ENCODE data around the gene PIWIL4. TPM values are rescaled to one million over a fixed set of nuclear protein-coding genes. Genes with fewer than 3 reads are reported as not detected.

Gene PIWIL4
- total and polyA plus RNA-seq, 10 donors = 3.5 to 10.3 (median 5.0) TPM

GRCh38 chr11:94557992-94558391, 9.2 kb upstream of the PIWIL4 start:
- H3K4me3 ChIP-seq = no peak overlapping the region
- H3K27ac ChIP-seq = peak overlapping the region in 6 of 8 donors; percentile 45 to 77 (median 60)
- H3K9me3 ChIP-seq = no peaks in the 10 kb centered on the region
- TF ChIP-seq POLR2A (IDR thresholded peaks at IDR 0.05) (no peak), POLR2AphosphoS5 (IDR thresholded peaks at IDR 0.05) (no peak), CTCF (IDR thresholded peaks at IDR 0.05 in 8 of 11, conservative IDR thresholded peaks at IDR 0.05 in 3 of 11) (no peak)
- intact Hi-C loops (cut with DNase I; ENCODE audit: low total_unique reads) = no loop called here
- 59 to 76% (median 61%) methylated on average over 1 of the region's 1 CpG for WGBS, 5 donors
- no peak for DNase-seq
- peaks cover 0 to 48% (median 4%) of the 10 kb centered on the region in 6 donors for H3K4me1 ChIP-seq
- no peaks in the 10 kb centered on the region for H3K36me3 ChIP-seq
- no peaks in the 10 kb centered on the region for H3K27me3 ChIP-seq (replicated peaks in 1 of 7)

DNA sequence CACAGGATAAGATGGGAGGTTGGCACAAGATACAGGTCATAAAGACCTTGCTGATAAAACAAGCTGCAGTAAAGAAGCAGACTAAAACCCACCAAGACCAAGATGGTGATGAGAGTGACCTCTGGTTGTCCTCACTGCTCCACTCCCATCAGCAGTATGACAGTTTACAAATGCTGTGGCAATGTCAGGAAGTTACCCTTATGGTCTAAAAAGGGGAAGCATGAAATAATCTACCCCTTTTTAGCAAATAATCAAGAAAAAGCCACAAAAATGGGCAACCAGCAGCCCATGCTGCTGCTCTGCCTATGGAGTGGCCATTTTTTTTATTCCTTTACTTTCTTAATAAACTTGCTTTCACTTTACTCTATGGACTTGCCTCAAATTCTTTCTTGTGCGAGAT, 8.7 kb upstream of the PIWIL4 start:
- H3K9me3 ChIP-seq = no peaks in the 10 kb centered on the region
- DNase-seq = no peak
- intact Hi-C loops (cut with DNase I; ENCODE audit: low total_unique reads) = no loop called here
- no peaks in the 10 kb centered on the region for H3K27me3 ChIP-seq (replicated peaks in 1 of 7)
- peaks cover 0 to 48% (median 4%) of the 10 kb centered on the region in 6 donors for H3K4me1 ChIP-seq
- H3K4me3 ChIP-seq = no peak overlapping the region
- H3K36me3 ChIP-seq = no peaks in the 10 kb centered on the region
- 75 to 97% (median 84%) methylated on average over 1 of the region's 1 CpG for WGBS, 5 donors
- peak overlapping the region in 6 of 8 donors; percentile 45 to 77 (median 60) for H3K27ac ChIP-seq
- TF ChIP-seq POLR2A (IDR thresholded peaks at IDR 0.05) (no peak), POLR2AphosphoS5 (IDR thresholded peaks at IDR 0.05) (peak in 1 of 3 donors; percentile 37), CTCF (IDR thresholded peaks at IDR 0.05 in 8 of 11, conservative IDR thresholded peaks at IDR 0.05 in 3 of 11) (no peak)

- H3K27ac ChIP-seq = peak overlapping the region in 6 of 8 donors; percentile 45 to 77 (median 60)
- WGBS, 5 donors = 92 to 97% (median 93%) methylated on average over 4 of the region's 4 CpGs
- intact Hi-C loops (cut with DNase I; ENCODE audit: low total_unique reads) = no loop called here
- no peaks in the 10 kb centered on the region for H3K9me3 ChIP-seq
- H3K27me3 ChIP-seq (replicated peaks in 1 of 7) = no peaks in the 10 kb centered on the region
- H3K36me3 ChIP-seq = no peaks in the 10 kb centered on the region
- peaks cover 0 to 51% (median 4%) of the 10 kb centered on the region in 6 donors for H3K4me1 ChIP-seq
- no peak for TF ChIP-seq POLR2A (IDR thresholded peaks at IDR 0.05)
- TF ChIP-seq CTCF (IDR thresholded peaks at IDR 0.05 in 8 of 11, conservative IDR thresholded peaks at IDR 0.05 in 3 of 11) = no peak
- no peak for TF ChIP-seq POLR2AphosphoS5 (IDR thresholded peaks at IDR 0.05)
- no peak overlapping the region for H3K4me3 ChIP-seq
- no peak for DNase-seq
Measured at GRCh38 chr11:94558932-94559331, 8.2 kb upstream of the PIWIL4 start.

DNA sequence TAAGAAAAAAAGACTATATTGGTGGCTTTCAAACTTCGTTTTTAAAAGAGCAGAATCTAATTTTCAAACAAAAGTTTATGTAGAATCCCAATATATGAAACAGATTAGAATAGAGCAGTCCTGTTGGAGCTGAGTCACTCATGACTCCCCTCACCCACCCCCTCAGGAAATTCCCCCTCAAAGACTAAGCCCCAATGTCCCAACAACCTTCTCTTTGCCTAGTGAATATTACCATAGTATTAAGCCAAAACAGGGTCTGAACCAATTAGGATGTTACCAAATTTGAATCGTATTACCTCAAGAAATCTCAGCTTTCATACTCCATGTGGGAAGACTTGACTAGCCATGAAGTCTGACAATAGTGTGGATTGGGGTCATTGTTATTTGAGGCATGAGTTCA, 7.8 kb upstream of the PIWIL4 start:
- WGBS, 5 donors = 72 to 89% (median 81%) methylated on average over 2 of the region's 2 CpGs
- Histone ChIP-seq H3K4me3 (no peak overlapping the region), H3K27me3 (replicated peaks in 1 of 7) (no peaks in the 10 kb centered on the region), H3K27ac (peak overlapping the region in 4 of 8 donors; percentile 54 to 77 (median 70)), H3K36me3 (no peaks in the 10 kb centered on the region), H3K4me1 (peaks cover 0 to 53% (median 4%) of the 10 kb centered on the region in 6 donors), H3K9me3 (no peaks in the 10 kb centered on the region)
- TF ChIP-seq CTCF (IDR thresholded peaks at IDR 0.05 in 8 of 11, conservative IDR thresholded peaks at IDR 0.05 in 3 of 11) (no peak), POLR2AphosphoS5 (IDR thresholded peaks at IDR 0.05) (no peak), POLR2A (IDR thresholded peaks at IDR 0.05) (no peak)
- no peak for DNase-seq
- intact Hi-C loops (cut with DNase I; ENCODE audit: low total_unique reads) = no loop called here

Measured in spleen (tissue), 11 donors.